SK-N-SH treated with all-trans-retinoic acid at 6 μM for 48 hours (cell line): ENCODE measurements around the gene PAAF1.

ENCODE experiments used
- ARNTL ChIP-seq: fragments of 450-650 bp; formaldehyde crosslinking; IDR thresholded peaks from 2 replicates; pipeline ENCODE4 v1.5.0; 2020; ENCODE audit warnings: low read depth, mild to moderate bottlenecking, moderate library complexity, borderline replicate concordance
- GLIS3 ChIP-seq: fragments of 250-450 bp; sonication (Bioruptor Pico); IDR thresholded peaks from 2 replicates; pipeline ENCODE4 v1.5.0; 2020; ENCODE audit warnings: mild to moderate bottlenecking, moderate library complexity
- OSR1 ChIP-seq: fragments of 250-450 bp; sonication (Bioruptor Pico); IDR thresholded peaks from 2 replicates; pipeline ENCODE4 v1.8.0; 2022; ENCODE audit warnings: moderate library complexity, mild to moderate bottlenecking, inconsistent platforms
- SNAI2 ChIP-seq: fragments of 250-450 bp; sonication (Bioruptor Pico); IDR thresholded peaks from 2 replicates; pipeline ENCODE4 v1.5.0; 2020; ENCODE audit warnings: mild to moderate bottlenecking, moderate library complexity
- ZFP30 ChIP-seq: fragments of 450-650 bp; formaldehyde crosslinking; IDR thresholded peaks from 2 replicates; pipeline ENCODE4 v1.5.0; 2022; ENCODE audit warnings: mild to moderate bottlenecking, moderate library complexity
- TF ChIP-seq, protein P1 (sequence below): fragments of 250-450 bp; sonication (Bioruptor Pico); IDR thresholded peaks from 2 replicates; pipeline ENCODE4 v1.8.0; 2020; ENCODE audit warnings: mild to moderate bottlenecking, moderate library complexity, borderline replicate concordance

DNA sequence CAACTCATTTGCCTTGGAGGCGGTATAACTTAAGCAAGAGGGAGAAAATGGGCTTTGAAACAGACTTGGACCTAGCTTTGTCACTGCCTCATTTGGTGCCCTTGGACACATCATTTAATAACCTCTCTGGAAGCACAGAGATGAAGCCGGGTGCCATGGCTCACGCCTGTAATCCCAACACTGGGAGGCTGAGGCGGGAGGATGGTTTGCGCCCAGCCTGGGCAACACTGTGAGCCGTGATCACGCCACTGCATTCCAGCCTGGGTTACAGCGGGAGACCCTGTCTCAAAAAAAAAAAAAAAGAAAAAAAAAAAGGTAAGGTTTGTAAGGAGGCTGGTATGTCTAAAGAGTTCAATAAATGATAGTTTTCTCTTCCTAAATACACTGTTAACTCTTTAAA is 959 bp upstream of the PAAF1 start:
- TF ChIP-seq, protein P1, sequence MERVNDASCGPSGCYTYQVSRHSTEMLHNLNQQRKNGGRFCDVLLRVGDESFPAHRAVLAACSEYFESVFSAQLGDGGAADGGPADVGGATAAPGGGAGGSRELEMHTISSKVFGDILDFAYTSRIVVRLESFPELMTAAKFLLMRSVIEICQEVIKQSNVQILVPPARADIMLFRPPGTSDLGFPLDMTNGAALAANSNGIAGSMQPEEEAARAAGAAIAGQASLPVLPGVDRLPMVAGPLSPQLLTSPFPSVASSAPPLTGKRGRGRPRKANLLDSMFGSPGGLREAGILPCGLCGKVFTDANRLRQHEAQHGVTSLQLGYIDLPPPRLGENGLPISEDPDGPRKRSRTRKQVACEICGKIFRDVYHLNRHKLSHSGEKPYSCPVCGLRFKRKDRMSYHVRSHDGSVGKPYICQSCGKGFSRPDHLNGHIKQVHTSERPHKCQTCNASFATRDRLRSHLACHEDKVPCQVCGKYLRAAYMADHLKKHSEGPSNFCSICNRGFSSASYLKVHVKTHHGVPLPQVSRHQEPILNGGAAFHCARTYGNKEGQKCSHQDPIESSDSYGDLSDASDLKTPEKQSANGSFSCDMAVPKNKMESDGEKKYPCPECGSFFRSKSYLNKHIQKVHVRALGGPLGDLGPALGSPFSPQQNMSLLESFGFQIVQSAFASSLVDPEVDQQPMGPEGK: no peak
- TF ChIP-seq GLIS3 (CRISPR knock-in tag) (no peak), ARNTL (CRISPR knock-in tag) (no peak), ZFP30 (no peak), OSR1 (no peak), SNAI2 (CRISPR knock-in tag) (no peak)
